RWPE1 (cell line): ENCODE results near the gene NDUFB7.

Source experiments
- CTCF ChIA-PET: fragments of 350-600 bp; sonication (Branson Sonifier 250); formaldehyde crosslinking; extraction: SDS; loops from one replicate; lab custom pipeline; 2021; lab: Yijun Ruan, JAX
- POLR2A ChIA-PET: fragments of 400-600 bp; formaldehyde crosslinking; extraction: SDS; loops from one replicate; lab custom pipeline; 2020; ENCODE audit warnings: antibody characterized with exemption; ENCODE audit not compliant: low non-redundant PET; lab: Yijun Ruan, JAX
- DNase-seq: peaks from one replicate; pipeline ENCODE4 v3.0.0; 2012; ENCODE audit warnings: low spot score
- H3K27ac ChIP-seq: fragments of 450-650 bp; 2 replicates; pipeline ENCODE4 v1.5.1; 2017
- CTCF ChIP-seq: fragments of 450-650 bp; conservative IDR thresholded peaks from 2 replicates; pipeline ENCODE4 v1.5.1; 2017; ENCODE audit warnings: low read depth, mild to moderate bottlenecking

NDUFB7 gene

GRCh38 chr19:14582894-14583340 lies 11.1 kb upstream of the NDUFB7 start, which contains the start of gene CLEC17A:
Gene CLEC17A, plus strand, starts transcription at chr19:14583084. Its CDS starts 77 bp downstream, at chr19:14583161.
- CTCF ChIA-PET: no interaction called here
- no peak for TF ChIP-seq CTCF
- no peak for DNase-seq
- POLR2A ChIA-PET: no interaction called here
- H3K27ac ChIP-seq: no peak within 1 kb of the TSS

- POLR2A ChIA-PET: no interaction called here
- H3K27ac ChIP-seq: no peak overlapping the region
- no peak for DNase-seq
- CTCF ChIA-PET: interaction anchor here (0.7 kb wide), 1 partner anchor 1467 kb away, joined by 3 read pairs; no protein-coding TSS in a partner anchor
- TF ChIP-seq CTCF: no peak
Measured at GRCh38 chr19:14580623-14581237, 8.9 kb upstream of the NDUFB7 start.

GRCh38 chr19:14577885-14578427 lies 6.1 kb upstream of the NDUFB7 start:
- ChIA-PET CTCF (interaction anchor here (0.7 kb wide), 1 partner anchor 534 kb away, joined by 3 read pairs; no protein-coding TSS in a partner anchor), POLR2A (no interaction called here)
- no peak overlapping the region for H3K27ac ChIP-seq
- DNase-seq: no peak
- no peak for TF ChIP-seq CTCF

- no peak overlapping the region for H3K27ac ChIP-seq
- ChIA-PET CTCF (no interaction called here), POLR2A (no interaction called here)
Measured at GRCh38 chr19:14577264-14577663, 5.4 kb upstream of the NDUFB7 start.

GRCh38 chr19:14576363-14576762 lies 4.5 kb upstream of the NDUFB7 start:
- ChIA-PET CTCF (no interaction called here), POLR2A (no interaction called here)
- H3K27ac ChIP-seq: peak overlapping the region; percentile 6; the same call in 1 of the 2 replicates
- no peak for DNase-seq
- TF ChIP-seq CTCF: no peak

More at GRCh38 chr19:14577264-14577663, 5.4 kb upstream of the NDUFB7 start:
- TF ChIP-seq CTCF: no peak
- DNase-seq: no peak

- CTCF ChIA-PET: interaction anchor here (0.6 kb wide), 1 partner anchor 516 kb away, joined by 3 read pairs; no protein-coding TSS in a partner anchor
- H3K27ac ChIP-seq: peak overlapping the region; percentile 75; the same call in 1 of the 2 replicates
- POLR2A ChIA-PET: no interaction called here
- DNase-seq: no peak
- no peak for TF ChIP-seq CTCF
Measured at GRCh38 chr19:14575428-14575980, 3.6 kb upstream of the NDUFB7 start.
